ENCODE results near the gene AKR1E2.

The AKR1E2 gene

DNA sequence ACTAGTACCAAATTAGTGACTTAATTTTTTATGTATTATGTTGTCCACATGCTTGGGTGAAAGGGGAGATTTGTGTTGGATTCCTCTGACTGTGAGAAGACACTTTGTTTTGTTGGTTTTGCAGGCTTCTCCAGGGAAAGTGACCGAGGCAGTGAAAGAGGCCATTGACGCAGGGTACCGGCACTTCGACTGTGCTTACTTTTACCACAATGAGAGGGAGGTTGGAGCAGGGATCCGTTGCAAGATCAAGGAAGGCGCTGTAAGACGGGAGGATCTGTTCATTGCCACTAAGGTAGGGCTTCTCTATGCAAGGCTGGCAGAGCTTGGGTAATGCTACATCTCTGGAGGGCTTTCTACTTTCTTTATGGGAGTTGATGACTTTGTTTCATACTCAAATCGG is 4.5 kb downstream of the AKR1E2 start:
- no peak for DNase-seq (ENCODE audit: low read depth)
- TF ChIP-seq, protein P1, sequence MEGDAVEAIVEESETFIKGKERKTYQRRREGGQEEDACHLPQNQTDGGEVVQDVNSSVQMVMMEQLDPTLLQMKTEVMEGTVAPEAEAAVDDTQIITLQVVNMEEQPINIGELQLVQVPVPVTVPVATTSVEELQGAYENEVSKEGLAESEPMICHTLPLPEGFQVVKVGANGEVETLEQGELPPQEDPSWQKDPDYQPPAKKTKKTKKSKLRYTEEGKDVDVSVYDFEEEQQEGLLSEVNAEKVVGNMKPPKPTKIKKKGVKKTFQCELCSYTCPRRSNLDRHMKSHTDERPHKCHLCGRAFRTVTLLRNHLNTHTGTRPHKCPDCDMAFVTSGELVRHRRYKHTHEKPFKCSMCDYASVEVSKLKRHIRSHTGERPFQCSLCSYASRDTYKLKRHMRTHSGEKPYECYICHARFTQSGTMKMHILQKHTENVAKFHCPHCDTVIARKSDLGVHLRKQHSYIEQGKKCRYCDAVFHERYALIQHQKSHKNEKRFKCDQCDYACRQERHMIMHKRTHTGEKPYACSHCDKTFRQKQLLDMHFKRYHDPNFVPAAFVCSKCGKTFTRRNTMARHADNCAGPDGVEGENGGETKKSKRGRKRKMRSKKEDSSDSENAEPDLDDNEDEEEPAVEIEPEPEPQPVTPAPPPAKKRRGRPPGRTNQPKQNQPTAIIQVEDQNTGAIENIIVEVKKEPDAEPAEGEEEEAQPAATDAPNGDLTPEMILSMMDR (conservative IDR thresholded peaks at IDR 0.05; ENCODE audit: low read length), result no peak

DNA sequence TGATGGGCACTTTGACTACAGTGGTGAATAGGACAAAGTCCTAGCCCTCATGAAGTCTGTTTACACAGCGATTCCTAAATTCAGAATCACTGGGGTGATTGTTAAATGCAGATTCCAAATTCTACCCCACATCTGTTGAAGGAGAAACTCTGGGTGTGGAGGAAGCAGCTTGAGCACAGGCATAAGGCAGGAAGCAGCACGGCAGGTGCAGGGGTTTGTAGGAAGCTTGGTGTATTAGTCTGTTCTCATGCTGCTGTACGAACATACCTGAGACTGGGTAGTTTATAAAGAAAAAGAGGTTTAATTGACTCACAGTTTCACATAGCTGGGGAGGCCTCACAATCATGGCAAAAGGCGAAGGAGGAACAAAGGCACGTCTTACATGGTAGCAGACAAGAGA is 5.1 kb downstream of the AKR1E2 start:
- TF ChIP-seq, protein P1 (conservative IDR thresholded peaks at IDR 0.05; ENCODE audit: low read length), result no peak
- H3K4me3 ChIP-seq (ENCODE audit: low read length), result no peak overlapping the region
- DNase-seq (ENCODE audit: low read depth), result no peak

More for the DNA sequence above, 4.5 kb downstream of the AKR1E2 start:
- H3K4me3 ChIP-seq (ENCODE audit: low read length), result no peak overlapping the region

DNA sequence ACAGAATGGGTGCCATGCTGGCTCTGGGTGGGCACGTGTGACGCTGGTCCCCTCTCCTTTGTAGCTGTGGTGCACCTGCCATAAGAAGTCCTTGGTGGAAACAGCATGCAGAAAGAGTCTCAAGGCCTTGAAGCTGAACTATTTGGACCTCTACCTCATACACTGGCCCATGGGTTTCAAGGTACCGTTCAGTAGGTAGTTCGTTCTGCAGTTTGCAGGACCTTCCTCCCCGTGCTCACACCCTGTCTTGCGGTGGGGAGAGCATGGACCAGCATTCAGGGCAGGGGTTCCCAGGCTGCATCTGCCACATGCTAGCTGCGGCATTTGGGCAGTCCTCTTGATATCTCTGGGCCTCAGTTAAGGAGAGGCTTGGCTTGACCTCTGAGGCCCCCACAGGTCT is 7.3 kb downstream of the AKR1E2 start:
- no peak for DNase-seq (ENCODE audit: low read depth)
- no peak overlapping the region for H3K4me3 ChIP-seq (ENCODE audit: low read length)
- TF ChIP-seq, protein P1 (conservative IDR thresholded peaks at IDR 0.05; ENCODE audit: low read length), result no peak

DNA sequence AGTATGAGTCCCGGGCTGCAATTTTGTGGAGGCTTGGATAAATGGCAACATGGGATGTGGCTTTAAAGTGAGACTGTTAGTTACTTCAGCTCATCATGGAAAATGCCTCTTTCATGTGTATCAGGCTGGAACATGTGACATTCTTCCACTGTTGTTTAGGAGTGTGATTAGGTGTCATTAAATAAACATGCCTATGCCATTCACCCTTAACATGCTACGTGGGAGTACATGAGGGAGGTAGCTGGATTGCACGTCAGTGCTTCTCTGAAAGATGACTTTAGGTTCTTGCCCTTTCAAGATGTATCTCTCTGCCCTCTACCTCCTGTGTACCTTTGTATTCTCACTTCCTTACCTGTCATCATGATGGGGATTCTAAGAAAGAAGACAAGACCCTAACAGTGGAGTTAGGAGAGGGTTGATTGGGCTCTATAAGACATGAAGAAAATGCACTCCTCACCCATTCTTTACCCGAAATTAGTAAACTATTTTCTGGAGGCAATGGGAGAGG is 8.9 kb downstream of the AKR1E2 start:
- TF ChIP-seq, protein P1 (conservative IDR thresholded peaks at IDR 0.05; ENCODE audit: low read length), result no peak
- no peak overlapping the region for H3K4me3 ChIP-seq (ENCODE audit: low read length)
- DNase-seq (ENCODE audit: low read depth), result no peak

DNA sequence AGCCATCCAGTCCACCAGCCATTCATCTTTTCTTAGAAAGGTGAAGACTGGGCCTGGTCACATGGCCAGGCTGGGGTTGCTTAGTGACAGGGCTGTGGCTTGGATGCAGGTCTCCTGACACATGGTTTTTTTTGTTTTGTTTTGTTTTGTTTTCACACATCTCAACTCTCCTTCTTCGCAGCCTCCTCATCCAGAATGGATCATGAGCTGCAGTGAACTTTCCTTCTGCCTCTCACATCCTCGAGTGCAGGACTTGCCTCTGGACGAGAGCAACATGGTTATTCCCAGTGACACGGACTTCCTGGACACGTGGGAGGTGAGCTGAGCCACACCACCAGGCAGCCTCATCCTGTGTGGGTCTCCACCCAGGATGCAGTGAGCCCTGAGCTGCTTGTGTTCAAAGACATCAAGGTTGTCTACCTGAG is 9.5 kb downstream of the AKR1E2 start:
- TF ChIP-seq, protein P1 (conservative IDR thresholded peaks at IDR 0.05; ENCODE audit: low read length), result no peak
- no peak for DNase-seq (ENCODE audit: low read depth)
- H3K4me3 ChIP-seq (ENCODE audit: low read length), result no peak overlapping the region

DNA sequence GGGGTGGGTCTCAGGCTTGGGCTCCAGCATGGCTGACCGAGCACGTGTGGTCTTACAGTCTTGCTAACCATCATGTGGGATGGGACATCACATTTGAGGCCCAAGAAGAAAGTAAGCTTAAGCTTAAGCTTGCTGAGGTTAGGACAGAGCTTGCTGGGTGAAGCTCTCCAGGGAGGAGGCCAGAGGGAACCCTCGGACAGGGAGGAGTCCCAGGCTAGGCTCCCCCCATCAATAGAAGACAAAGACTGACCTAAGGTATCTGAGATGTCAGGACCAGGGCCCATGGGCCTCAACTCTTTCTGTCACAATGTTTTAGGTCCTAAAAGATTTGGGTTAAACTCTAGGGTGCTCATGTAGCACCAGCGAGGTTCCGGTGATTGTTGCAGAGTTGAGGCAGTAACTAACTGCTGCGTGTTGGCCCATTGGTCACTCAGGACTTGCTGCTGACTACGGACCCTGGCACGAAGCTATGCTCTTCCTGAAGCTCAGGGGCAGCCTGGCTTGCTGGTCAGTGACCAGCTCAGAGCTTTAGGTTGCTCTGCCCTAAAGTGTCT is 10.5 kb downstream of the AKR1E2 start:
- no peak overlapping the region for H3K4me3 ChIP-seq (ENCODE audit: low read length)
- DNase-seq (ENCODE audit: low read depth), result no peak
- TF ChIP-seq, protein P1 (conservative IDR thresholded peaks at IDR 0.05; ENCODE audit: low read length), result no peak

DNA sequence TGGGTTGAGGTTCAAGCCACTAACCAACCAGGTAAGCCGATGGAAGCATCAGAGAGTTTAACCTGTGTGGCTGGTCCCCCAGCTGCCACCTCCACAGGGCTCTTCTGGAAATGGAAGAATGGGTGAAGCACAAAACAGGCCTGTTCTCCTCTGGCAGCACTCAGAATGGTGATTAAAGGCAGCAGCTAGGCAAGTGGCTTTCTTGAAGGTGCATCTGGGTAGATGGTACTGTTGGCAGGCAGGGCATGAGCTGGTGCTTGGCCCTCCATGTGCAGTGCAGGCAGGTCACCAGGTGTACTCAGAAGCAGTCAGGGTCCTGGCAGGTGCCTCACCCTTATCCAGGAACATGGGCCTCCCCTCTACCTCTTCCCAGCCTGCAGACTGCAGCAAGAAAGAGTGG is 11.5 kb downstream of the AKR1E2 start:
- no peak overlapping the region for H3K4me3 ChIP-seq (ENCODE audit: low read length)
- no peak for DNase-seq (ENCODE audit: low read depth)
- TF ChIP-seq, protein P1 (conservative IDR thresholded peaks at IDR 0.05; ENCODE audit: low read length), result no peak

Measured in AG10803 (cell line).